SK-N-SH (cell line): ENCODE measurements around the gene DNAH3. TPM values are rescaled to one million over a fixed set of nuclear protein-coding genes. Genes with fewer than 3 reads are reported as not detected.

Experiments used
- CTCF ChIA-PET: fragments of 300-600, 350-600 bp; formaldehyde crosslinking; extraction: SDS; loops from one replicate; lab custom pipeline; 2021; lab: Yijun Ruan, JAX
- POLR2A ChIA-PET: fragments of 350-600 bp; sonication (Branson Sonifier 250); formaldehyde crosslinking; extraction: SDS; loops from one replicate; lab custom pipeline; 2020; ENCODE audit warnings: antibody characterized with exemption, inconsistent platforms; lab: Yijun Ruan, JAX
- DNase-seq: peaks from one replicate; pipeline ENCODE4 v3.0.0; 2012
- H2AFZ ChIP-seq: fragments of 200-600 bp; sonication (generic); 2 replicates; pipeline ENCODE4 v1.8.1; 2016; ENCODE audit warnings: antibody characterized with exemption, mild to moderate bottlenecking, low read depth
- H3F3A ChIP-seq: fragments of 200-600 bp; sonication (generic); replicated peaks from 2 replicates; pipeline ENCODE3; 2016; ENCODE audit warnings: antibody characterized with exemption, mild to moderate bottlenecking; ENCODE audit not compliant: insufficient read depth
- H3K27ac ChIP-seq, 2 experiments: fragments of 200-500 bp in 1 of 2; fragments of 200-600 bp in 1 of 2; sonication (Bioruptor generic) in 1 of 2; sonication (generic), shearing (Covaris generic) in 1 of 2; 2 replicates each; pipeline versions ENCODE4 v1.5.1 to v1.6.1; 2014 to 2016; ENCODE audit warnings: low read depth in 2 of 2, inconsistent platforms in 1 of 2, low read length in 1 of 2, mild to moderate bottlenecking in 1 of 2, mixed read lengths in 1 of 2
- H3K27me3 ChIP-seq: fragments of 200-600 bp; sonication (generic), shearing (Covaris generic); 2 replicates; pipeline ENCODE4 v1.6.1; 2016; ENCODE audit warnings: mixed run types; ENCODE audit not compliant: insufficient read depth
- H3K36me3 ChIP-seq, 2 experiments: fragments of 200-500 bp in 1 of 2; fragments of 200-600 bp in 1 of 2; sonication (Bioruptor generic) in 1 of 2; sonication (generic) in 1 of 2; replicated peaks in 1 of 2; 2 replicates each; pipeline versions ENCODE3 to v1.5.1; 2014 to 2016; ENCODE audit warnings: low read length in 1 of 2, mild to moderate bottlenecking in 1 of 2; ENCODE audit not compliant: insufficient read depth in 2 of 2, control insufficient read depth in 1 of 2
- H3K4me1 ChIP-seq, 2 experiments: fragments of 200-500 bp in 1 of 2; fragments of 200-600 bp in 1 of 2; sonication (Bioruptor generic) in 1 of 2; sonication (generic), shearing (Covaris generic) in 1 of 2; 2 replicates each; pipeline versions ENCODE4 v1.5.1 to v1.6.1; 2014 to 2016; ENCODE audit warnings: low read depth in 1 of 2, low read length in 1 of 2, mixed run types in 1 of 2; ENCODE audit not compliant: insufficient read depth in 2 of 2, control insufficient read depth in 1 of 2
- H3K4me2 ChIP-seq: fragments of 200-600 bp; sonication (generic), shearing (Covaris generic); 2 replicates; pipeline ENCODE4 v1.6.1; 2017; ENCODE audit warnings: mixed run types
- H3K4me3 ChIP-seq, 2 experiments: fragments of 200-500 bp in 1 of 2; fragments of 200-600 bp in 1 of 2; sonication (Bioruptor generic) in 1 of 2; sonication (generic), shearing (Covaris generic) in 1 of 2; 2 replicates each; pipeline versions ENCODE4 v1.5.1 to v1.8.1; 2014 to 2016; ENCODE audit warnings: low read depth in 2 of 2, inconsistent platforms in 1 of 2, low read length in 1 of 2, mild to moderate bottlenecking in 1 of 2, mixed read lengths in 1 of 2, moderate library complexity in 1 of 2
- H3K79me2 ChIP-seq: fragments of 200-600 bp; sonication (generic); 2 replicates; pipeline ENCODE4 v1.8.1; 2017; ENCODE audit warnings: mild to moderate bottlenecking; ENCODE audit not compliant: insufficient read depth
- H3K9ac ChIP-seq: fragments of 200-600 bp; sonication (generic); 2 replicates; pipeline ENCODE4 v1.6.1; 2017; ENCODE audit warnings: mixed run types
- H3K9me2 ChIP-seq: fragments of 200-600 bp; sonication (generic); 2 replicates; pipeline ENCODE4 v1.6.1; 2017; ENCODE audit warnings: mixed run types
- H3K9me3 ChIP-seq: fragments of 200-600 bp; sonication (generic); 2 replicates; pipeline ENCODE4 v1.6.1; 2017; ENCODE audit warnings: mixed run types, mild to moderate bottlenecking, moderate library complexity
- H4K20me1 ChIP-seq: fragments of 200-600 bp; sonication (generic); 2 replicates; pipeline ENCODE4 v1.6.1; 2017; ENCODE audit warnings: mild to moderate bottlenecking, mixed run types; ENCODE audit not compliant: insufficient read depth
- CHD2 ChIP-seq: fragments of 150-350 bp; IDR thresholded peaks from 2 replicates; pipeline ENCODE4 v1.6.1; 2018; ENCODE audit warnings: low read length; ENCODE audit not compliant: partially characterized antibody
- MXI1 ChIP-seq: IDR thresholded peaks from 2 replicates; pipeline ENCODE4 v1.6.1; 2012; ENCODE audit warnings: mild to moderate bottlenecking, low read depth, low read length, improper control_type of control experiment
- PBX3 ChIP-seq: IDR thresholded peaks from 2 replicates; pipeline ENCODE4; 2012
- REST ChIP-seq: IDR thresholded peaks from 2 replicates; pipeline ENCODE4 v1.6.1; 2012; ENCODE audit warnings: mild to moderate bottlenecking, low read depth, low read length, moderate library complexity
- RXRA ChIP-seq: IDR thresholded peaks from 2 replicates; pipeline ENCODE4 v1.4.0; 2012; ENCODE audit warnings: low read depth, mild to moderate bottlenecking, borderline replicate concordance
- TCF12 ChIP-seq: IDR thresholded peaks from 2 replicates; pipeline ENCODE4 v1.4.0; 2012
- WGBS: methylation state at CpG from one replicate; pipeline ENCODE4 v1.1.6; 2017; ENCODE audit warnings: low lambda C conversion rate; 5-methylcytosine and 5-hydroxymethylcytosine counted together
- polyA plus RNA-seq, 3 experiments: library from polyadenylated mRNA; depleted of rRNA; stranded (reverse); fragments of >200 nt; gene quantifications; 2 replicates each; pipeline ENCODE4 v1.2.3, GENCODE V29; 2012
- TF ChIP-seq, protein P1 (sequence below): IDR thresholded peaks from 2 replicates; pipeline ENCODE4 v1.4.0; 2012; ENCODE audit warnings: low read depth, borderline replicate concordance

DNAH3 gene
- polyA plus RNA-seq, 1 of the 3 experiments (the other 2 are of a cell fraction), result not detected

DNA sequence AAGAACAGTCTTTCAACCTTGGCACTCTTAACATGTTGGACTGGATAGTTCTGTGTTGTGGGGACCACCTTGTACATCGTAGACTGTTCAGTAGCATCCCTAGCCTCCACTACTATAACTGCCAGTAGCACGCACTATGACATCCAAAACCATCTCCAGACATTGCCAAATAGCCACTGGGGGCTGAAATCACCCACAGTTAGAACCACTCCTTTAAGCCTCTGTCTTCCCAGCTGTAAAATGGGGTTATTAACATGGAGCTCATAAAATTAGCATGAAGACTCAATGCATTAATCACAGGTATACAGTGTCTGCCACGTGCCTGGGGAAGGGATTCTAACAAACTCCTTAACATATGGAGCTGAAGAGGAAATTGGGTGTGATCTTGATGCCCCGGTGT lies 200.4 kb downstream of the DNAH3 start:
- ChIA-PET CTCF (interaction anchor here (1.0 kb wide), 1 partner anchor 101 kb away, joined by 3 read pairs; no protein-coding TSS in a partner anchor), POLR2A (no interaction called here)
- no peaks in the 10 kb centered on the region for H3K79me2 ChIP-seq

More for the DNA sequence above, 200.4 kb downstream of the DNAH3 start:
- Histone ChIP-seq H3K36me3 (no peaks in the 10 kb centered on the region), H2AFZ (no peak overlapping the region), H3K9me2 (no peaks in the 10 kb centered on the region), H3K27me3 (no peaks in the 10 kb centered on the region; the same call in 1 of the 2 replicates), H3F3A (no peaks in the 10 kb centered on the region), H3K9me3 (no peaks in the 10 kb centered on the region), H3K4me1 (no peaks in the 10 kb centered on the region), H3K4me3 (no peak overlapping the region), H3K4me2 (no peak overlapping the region), H3K27ac (no peak overlapping the region), H4K20me1 (no peaks in the 10 kb centered on the region), H3K9ac (no peak overlapping the region)
- DNase-seq, result no peak
- no peak for TF ChIP-seq TCF12
- TF ChIP-seq, protein P1, sequence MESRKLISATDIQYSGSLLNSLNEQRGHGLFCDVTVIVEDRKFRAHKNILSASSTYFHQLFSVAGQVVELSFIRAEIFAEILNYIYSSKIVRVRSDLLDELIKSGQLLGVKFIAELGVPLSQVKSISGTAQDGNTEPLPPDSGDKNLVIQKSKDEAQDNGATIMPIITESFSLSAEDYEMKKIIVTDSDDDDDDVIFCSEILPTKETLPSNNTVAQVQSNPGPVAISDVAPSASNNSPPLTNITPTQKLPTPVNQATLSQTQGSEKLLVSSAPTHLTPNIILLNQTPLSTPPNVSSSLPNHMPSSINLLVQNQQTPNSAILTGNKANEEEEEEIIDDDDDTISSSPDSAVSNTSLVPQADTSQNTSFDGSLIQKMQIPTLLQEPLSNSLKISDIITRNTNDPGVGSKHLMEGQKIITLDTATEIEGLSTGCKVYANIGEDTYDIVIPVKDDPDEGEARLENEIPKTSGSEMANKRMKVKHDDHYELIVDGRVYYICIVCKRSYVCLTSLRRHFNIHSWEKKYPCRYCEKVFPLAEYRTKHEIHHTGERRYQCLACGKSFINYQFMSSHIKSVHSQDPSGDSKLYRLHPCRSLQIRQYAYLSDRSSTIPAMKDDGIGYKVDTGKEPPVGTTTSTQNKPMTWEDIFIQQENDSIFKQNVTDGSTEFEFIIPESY, result no peak
- TF ChIP-seq CHD2, result no peak
- no peak for TF ChIP-seq PBX3
- TF ChIP-seq MXI1, result no peak
- TF ChIP-seq RXRA, result no peak
- TF ChIP-seq REST, result no peak
- 39% methylated on average over 4 of the region's 4 CpGs for WGBS
